Panc1 (cell line): ENCODE data around the gene COTL1. TPM values are rescaled to one million over a fixed set of nuclear protein-coding genes. Genes with fewer than 3 reads are reported as not detected.
A peak's percentile ranks its signal among the peaks of the same experiment; 100 is the strongest.

ENCODE experiments used
- ATAC-seq: fragments of 200-7000 bp; cut with Tn5 transposase; 2 replicates; pipeline ENCODE4 v1.9.1; 2020; ENCODE audit warnings: mild to moderate bottlenecking, moderate library complexity
- BruUV-seq: library from RNA; stranded (reverse); fragments of 400-500 nt; replicated peaks from 2 replicates; lab custom pipeline; 2021; lab: Mats Ljungman, UMichigan
- CTCF ChIA-PET: fragments of 300-600 bp; sonication (Branson Sonifier 250); formaldehyde crosslinking; loops from one replicate; lab custom pipeline; 2022; ENCODE audit warnings: antibody characterized with exemption; lab: Charles Lee
- POLR2A ChIA-PET: fragments of 300-600 bp; sonication (Branson Sonifier 250); formaldehyde crosslinking; loops from one replicate; lab custom pipeline; 2022; ENCODE audit warnings: antibody characterized with exemption; lab: Charles Lee
- DNase-seq: peaks from one replicate; pipeline ENCODE4 v3.0.0-alpha.2; 2010; ENCODE audit warnings: low read depth, low spot score
- H3K27ac ChIP-seq: 2 replicates; pipeline ENCODE4 v1.5.1; 2011; ENCODE audit warnings: mild to moderate bottlenecking, low read length, inconsistent platforms
- H3K27me3 ChIP-seq: fragments of 200-500 bp; sonication (Bioruptor generic); 2 replicates; pipeline ENCODE4 v1.6.0; 2014; ENCODE audit warnings: low read length, inconsistent platforms; ENCODE audit not compliant: control insufficient read depth, insufficient read depth
- H3K36me3 ChIP-seq: fragments of 200-500 bp; sonication (Bioruptor generic); 2 replicates; pipeline ENCODE4 v1.5.1; 2014; ENCODE audit warnings: inconsistent platforms, mild to moderate bottlenecking, low read length, moderate library complexity; ENCODE audit not compliant: control insufficient read depth, insufficient read depth
- H3K4me1 ChIP-seq: 2 replicates; pipeline ENCODE4 v1.5.1; 2011; ENCODE audit warnings: inconsistent platforms, mild to moderate bottlenecking, low read length, moderate library complexity; ENCODE audit not compliant: control insufficient read depth, insufficient read depth
- H3K4me3 ChIP-seq, 2 experiments: 2 replicates each; pipeline ENCODE4 v1.5.1; 2011 to 2012; ENCODE audit warnings: low read depth in 2 of 2, low read length in 2 of 2, mild to moderate bottlenecking in 2 of 2, inconsistent platforms in 1 of 2, moderate library complexity in 1 of 2
- H3K9me3 ChIP-seq: fragments of 200-500 bp; sonication (Bioruptor generic); 2 replicates; pipeline ENCODE4 v1.5.1; 2014; ENCODE audit warnings: low read depth, mild to moderate bottlenecking, inconsistent platforms, low read length, moderate library complexity; ENCODE audit not compliant: control insufficient read depth, insufficient read depth
- POLR2AphosphoS5 ChIP-seq: IDR thresholded peaks from 2 replicates; pipeline ENCODE4 v1.6.1; 2012; ENCODE audit warnings: mild to moderate bottlenecking, low read depth, low read length, moderate library complexity
- REST ChIP-seq, 2 experiments: IDR thresholded peaks; 2 replicates each; pipeline ENCODE4 v1.6.1; 2011 to 2012; ENCODE audit warnings: low read depth in 2 of 2, control low read depth in 1 of 2, low read length in 1 of 2, mild to moderate bottlenecking in 1 of 2, moderate library complexity in 1 of 2; ENCODE audit not compliant: insufficient read depth in 1 of 2
- SIN3A ChIP-seq: IDR thresholded peaks from 2 replicates; pipeline ENCODE4 v1.6.1; 2012; ENCODE audit warnings: low read depth, mild to moderate bottlenecking, low read length, moderate library complexity, borderline replicate concordance; ENCODE audit not compliant: insufficient read depth
- TCF7L2 ChIP-seq: IDR thresholded peaks from 2 replicates; pipeline ENCODE4 v1.6.1; 2011; ENCODE audit warnings: mild to moderate bottlenecking, low read depth, low read length, inconsistent platforms
- in situ Hi-C: cut with HindIII; loops from 2 replicates; pipeline ENCODE4 v1.10.0; 2016; ENCODE audit warnings: low sequenced_read_pairs, low pct_unique_long_range_greater_than_20kb
- intact Hi-C: fragments of 100-400 bp; cut with micrococcal nuclease; formaldehyde crosslinking; loops from one replicate; pipeline ENCODE4 v1.10.0; 2022; ENCODE audit not compliant: unreplicated experiment
- total RNA-seq: library from RNA; stranded (reverse); gene quantifications from one replicate; pipeline ENCODE4 v1.2.1, GENCODE V29; 2021; ENCODE audit not compliant: unreplicated experiment
- TF ChIP-seq, protein P1 (sequence below): fragments of 450-650 bp; IDR thresholded peaks from 2 replicates; pipeline ENCODE4 v1.5.1; 2017; ENCODE audit warnings: mild to moderate bottlenecking

The COTL1 gene
- total RNA-seq, 1 experiment from 2014 or later = 302 TPM

GRCh38 chr16:84585886-84586285 is 32.0 kb downstream of the COTL1 start:
- CTCF ChIA-PET = no interaction called here

DNA sequence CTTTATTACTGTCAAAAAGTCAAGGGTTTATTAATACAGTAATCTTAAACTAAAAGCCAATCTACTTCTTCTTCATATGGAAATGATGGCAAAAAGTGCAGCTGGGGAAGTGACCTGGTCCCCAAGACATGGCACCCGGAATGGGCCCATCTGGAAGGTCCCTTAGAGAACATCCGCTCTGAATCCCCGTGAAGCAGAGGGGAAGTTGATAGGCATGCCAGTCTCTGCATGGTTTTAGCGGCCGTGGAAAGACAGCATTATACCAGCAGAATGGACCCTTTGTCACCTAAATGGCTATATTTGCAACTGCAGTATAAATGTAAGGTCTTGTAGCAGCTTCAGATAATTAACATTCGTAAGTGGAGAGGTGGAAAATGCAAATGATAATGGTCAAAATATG is 32.4 kb downstream of the COTL1 start:
- H3K27ac ChIP-seq = no peak overlapping the region
- H3K4me1 ChIP-seq = peaks cover 4% of the 10 kb centered on the region; the same call in 1 of the 2 replicates
- DNase-seq = no peak
- H3K27me3 ChIP-seq = no peaks in the 10 kb centered on the region
- H3K9me3 ChIP-seq = no peaks in the 10 kb centered on the region
- ChIA-PET CTCF (no interaction called here), POLR2A (no interaction called here)
- in situ Hi-C loops = no loop called here
- no peaks in the 10 kb centered on the region for H3K36me3 ChIP-seq
- no TSS peak for BruUV-seq
- ATAC-seq = no peak
- TF ChIP-seq TCF7L2 (no peak), SIN3A (no peak), REST (IDR thresholded peaks at IDR 0.05; ENCODE audit: insufficient read depth in 1 of 2, low read depth in 2 of 2, low read length in 1 of 2) (no peak), POLR2AphosphoS5 (no peak)
- TF ChIP-seq, protein P1, sequence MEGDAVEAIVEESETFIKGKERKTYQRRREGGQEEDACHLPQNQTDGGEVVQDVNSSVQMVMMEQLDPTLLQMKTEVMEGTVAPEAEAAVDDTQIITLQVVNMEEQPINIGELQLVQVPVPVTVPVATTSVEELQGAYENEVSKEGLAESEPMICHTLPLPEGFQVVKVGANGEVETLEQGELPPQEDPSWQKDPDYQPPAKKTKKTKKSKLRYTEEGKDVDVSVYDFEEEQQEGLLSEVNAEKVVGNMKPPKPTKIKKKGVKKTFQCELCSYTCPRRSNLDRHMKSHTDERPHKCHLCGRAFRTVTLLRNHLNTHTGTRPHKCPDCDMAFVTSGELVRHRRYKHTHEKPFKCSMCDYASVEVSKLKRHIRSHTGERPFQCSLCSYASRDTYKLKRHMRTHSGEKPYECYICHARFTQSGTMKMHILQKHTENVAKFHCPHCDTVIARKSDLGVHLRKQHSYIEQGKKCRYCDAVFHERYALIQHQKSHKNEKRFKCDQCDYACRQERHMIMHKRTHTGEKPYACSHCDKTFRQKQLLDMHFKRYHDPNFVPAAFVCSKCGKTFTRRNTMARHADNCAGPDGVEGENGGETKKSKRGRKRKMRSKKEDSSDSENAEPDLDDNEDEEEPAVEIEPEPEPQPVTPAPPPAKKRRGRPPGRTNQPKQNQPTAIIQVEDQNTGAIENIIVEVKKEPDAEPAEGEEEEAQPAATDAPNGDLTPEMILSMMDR = no peak
- intact Hi-C loops = no loop called here
- no peak overlapping the region for H3K4me3 ChIP-seq

More at GRCh38 chr16:84585886-84586285, 32.0 kb downstream of the COTL1 start:
- no peaks in the 10 kb centered on the region for H3K27me3 ChIP-seq
- H3K9me3 ChIP-seq = no peaks in the 10 kb centered on the region
- no peak for DNase-seq
- in situ Hi-C loops = no loop called here
- intact Hi-C loops = no loop called here
- H3K27ac ChIP-seq = no peak overlapping the region
- TF ChIP-seq POLR2AphosphoS5 (no peak), TCF7L2 (no peak), REST (IDR thresholded peaks at IDR 0.05; ENCODE audit: insufficient read depth in 1 of 2, low read depth in 2 of 2, low read length in 1 of 2) (no peak), SIN3A (no peak)
- TF ChIP-seq, protein P1 = no peak
- peak; percentile 63; the same call in 1 of the 2 replicates for ATAC-seq
- POLR2A ChIA-PET = no interaction called here
- no TSS peak for BruUV-seq
- H3K36me3 ChIP-seq = no peaks in the 10 kb centered on the region
- no peak overlapping the region for H3K4me3 ChIP-seq
- peaks cover 4% of the 10 kb centered on the region; the same call in 1 of the 2 replicates for H3K4me1 ChIP-seq
